ENCODE measurements around the gene SH3RF3.

SH3RF3 gene

GRCh38 chr2:109428281-109428680, 299.3 kb downstream of the SH3RF3 start:
- no peak for DNase-seq

- no peak for DNase-seq
Observed at GRCh38 chr2:109428841-109429566, 300.0 kb downstream of the SH3RF3 start.

GRCh38 chr2:109429567-109430328, 300.7 kb downstream of the SH3RF3 start:
- no peak for DNase-seq

GRCh38 chr2:109430329-109430636, 301.3 kb downstream of the SH3RF3 start:
- DNase-seq: no peak

- DNase-seq: no peak
Observed at GRCh38 chr2:109432421-109432820, 303.4 kb downstream of the SH3RF3 start.

- DNase-seq: no peak
Observed at GRCh38 chr2:109433486-109433885, 304.5 kb downstream of the SH3RF3 start.

- no peak for DNase-seq
Observed at GRCh38 chr2:109433926-109434325, 304.9 kb downstream of the SH3RF3 start.

- DNase-seq: no peak
Observed at GRCh38 chr2:109434351-109434750, 305.3 kb downstream of the SH3RF3 start.

GRCh38 chr2:109435066-109435690, 306.2 kb downstream of the SH3RF3 start:
- no peak for DNase-seq

GRCh38 chr2:109435901-109436598, 307.0 kb downstream of the SH3RF3 start:
- no peak for DNase-seq

- DNase-seq: no peak
Observed at GRCh38 chr2:109436610-109437225, 307.7 kb downstream of the SH3RF3 start.

- DNase-seq: no peak
Observed at GRCh38 chr2:109437325-109438090, 308.5 kb downstream of the SH3RF3 start.

GRCh38 chr2:109438146-109438545, 309.1 kb downstream of the SH3RF3 start:
- DNase-seq: no peak

- no peak for DNase-seq
Observed at GRCh38 chr2:109438773-109439389, 309.9 kb downstream of the SH3RF3 start.

GRCh38 chr2:109439390-109439786, 310.4 kb downstream of the SH3RF3 start:
- DNase-seq: no peak

- DNase-seq: no peak
Observed at GRCh38 chr2:109439986-109440385, 311.0 kb downstream of the SH3RF3 start.

GRCh38 chr2:109440499-109441156, 311.6 kb downstream of the SH3RF3 start:
- DNase-seq: no peak

- DNase-seq: no peak
Observed at GRCh38 chr2:109442715-109443319, 313.8 kb downstream of the SH3RF3 start.

- DNase-seq: no peak
Observed at GRCh38 chr2:109444916-109445315, 315.9 kb downstream of the SH3RF3 start.

GRCh38 chr2:109446278-109447131, 317.5 kb downstream of the SH3RF3 start:
- DNase-seq: no peak

Data from activated CD4-positive, alpha-beta T cell treated with anti-CD3 and anti-CD28 coated beads for 1 hour (primary cell).